Activated T-helper 1 cell treated with Interleukin-2 at 50 U/mL for 16 hours (primary cell): Measurements from ENCODE around the gene TMEM123.
A peak's percentile ranks its signal among the peaks of the same experiment; 100 is the strongest.
"Not testable (repeated sequence)": the region's sequence is repeated elsewhere in the genome, so short reads cannot be mapped to it uniquely, and the experiment has no call there.

ENCODE experiments used
- DNase-seq: peaks from one replicate; pipeline ENCODE4 v3.0.0-alpha.2; 2020; ENCODE audit warnings: low read depth

Gene TMEM123

DNA sequence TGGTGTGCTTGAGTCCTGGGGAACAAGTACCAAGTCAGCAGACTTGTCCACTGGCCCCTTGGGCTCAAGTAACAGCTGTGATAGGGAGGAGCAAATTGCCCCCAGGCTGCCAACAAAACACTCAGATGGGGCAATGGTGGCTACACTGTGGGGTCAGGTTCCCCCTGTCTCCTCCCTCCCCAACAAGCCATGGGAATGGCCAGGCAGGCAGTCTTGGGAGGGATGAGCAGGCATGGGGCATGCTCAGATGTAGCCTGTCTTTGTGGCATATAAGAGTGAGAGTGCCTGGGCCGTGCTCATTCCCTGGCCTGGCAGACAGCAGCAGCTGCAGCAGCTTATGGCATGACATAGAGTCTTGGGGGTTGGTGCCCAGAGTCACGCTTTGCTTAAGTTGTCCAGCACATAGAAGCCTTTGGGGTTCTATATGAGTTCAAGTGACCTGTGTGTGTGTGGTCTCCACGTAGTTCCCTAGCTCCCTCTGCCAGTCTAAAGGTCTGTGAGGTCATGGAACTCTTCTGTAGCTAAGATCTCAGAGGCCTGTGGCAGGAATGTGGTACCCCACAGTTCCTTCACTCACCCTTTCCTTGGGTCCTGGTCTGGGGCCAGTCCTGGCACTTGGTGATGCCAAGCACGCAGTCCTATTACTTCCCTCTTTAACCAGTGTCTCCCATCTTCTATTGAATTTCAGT, 60.9 kb downstream of the TMEM123 start:
- DNase-seq, result no peak

DNA sequence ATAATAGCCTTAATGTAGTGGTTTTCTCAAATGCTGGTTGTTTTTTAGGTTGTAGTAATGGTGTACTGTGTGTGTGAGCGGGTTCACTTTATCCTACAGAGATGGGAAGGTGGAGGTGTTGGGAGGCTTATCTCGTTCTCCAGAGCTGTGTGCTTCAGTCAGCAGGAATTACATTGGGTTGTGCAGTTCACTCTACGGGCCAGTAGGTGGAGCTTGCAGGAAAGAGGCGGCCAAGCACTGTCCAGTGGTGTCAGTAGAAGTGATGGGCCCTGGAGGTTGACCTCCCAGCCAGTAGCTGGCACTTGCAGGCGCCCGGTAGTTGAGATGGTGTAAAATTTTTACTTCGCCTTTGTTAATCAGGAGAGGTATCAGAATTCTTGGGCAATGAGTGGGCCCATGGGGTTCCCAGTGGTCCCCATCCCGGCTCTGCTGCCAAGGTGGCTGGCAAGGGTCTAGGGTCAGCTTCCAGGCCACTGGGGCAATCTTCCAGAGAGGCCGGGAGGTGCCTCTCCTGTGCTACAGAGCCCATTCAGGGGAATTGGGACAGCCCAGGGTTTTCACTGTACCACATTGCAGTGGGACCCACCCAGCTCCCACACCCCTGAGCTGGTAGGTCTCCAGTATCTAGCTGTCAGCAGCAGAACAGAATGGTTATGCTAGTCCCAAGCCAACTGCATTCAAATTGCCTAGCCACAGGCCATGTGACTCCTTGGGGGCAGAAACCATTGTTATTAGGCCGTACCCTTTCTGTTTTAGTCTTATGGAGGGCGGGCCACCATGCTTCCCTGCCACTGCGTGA, 61.7 kb downstream of the TMEM123 start:
- DNase-seq, result no peak

GRCh38 chr11:102389253-102389652, 63.3 kb downstream of the TMEM123 start:
- no peak for DNase-seq

DNA sequence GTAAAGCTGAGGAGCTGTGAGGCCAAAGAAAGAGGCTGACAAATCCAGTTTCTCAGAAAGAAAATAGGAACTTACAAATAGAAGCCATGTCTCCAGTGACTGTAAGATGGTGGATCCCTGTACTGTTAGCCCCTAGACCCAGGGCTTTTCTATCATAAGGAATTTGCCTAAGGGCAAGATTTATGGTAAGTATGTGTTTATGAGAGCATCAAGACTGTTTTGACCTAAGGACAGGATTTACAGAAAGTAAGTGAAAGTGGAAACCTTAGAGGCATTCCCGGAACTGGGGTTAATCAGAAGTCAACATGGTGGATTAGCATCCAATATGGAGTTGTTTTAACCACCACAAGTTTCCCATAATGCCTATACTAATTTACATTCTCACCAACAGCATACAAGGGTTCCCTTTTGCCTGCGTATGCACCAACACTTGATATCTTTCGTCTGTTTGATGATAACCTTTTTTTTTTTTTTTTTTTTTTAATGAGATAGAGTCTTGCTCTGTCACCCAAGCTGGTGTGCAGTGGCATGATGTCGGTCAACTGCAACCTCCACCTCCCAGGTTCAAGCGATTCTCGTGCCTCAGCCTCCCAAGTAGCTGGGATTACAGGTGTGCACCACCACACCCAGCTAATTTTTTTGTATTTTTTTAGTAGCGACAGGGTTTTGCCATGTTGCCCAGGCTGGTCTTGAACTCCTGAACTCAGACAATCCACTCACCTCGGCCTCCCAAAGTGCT, 65.4 kb downstream of the TMEM123 start:
- no peak for DNase-seq

- no peak for DNase-seq
These were observed 66.3 kb downstream of the TMEM123 start for GRCh38 chr11:102386136-102386734.

DNA sequence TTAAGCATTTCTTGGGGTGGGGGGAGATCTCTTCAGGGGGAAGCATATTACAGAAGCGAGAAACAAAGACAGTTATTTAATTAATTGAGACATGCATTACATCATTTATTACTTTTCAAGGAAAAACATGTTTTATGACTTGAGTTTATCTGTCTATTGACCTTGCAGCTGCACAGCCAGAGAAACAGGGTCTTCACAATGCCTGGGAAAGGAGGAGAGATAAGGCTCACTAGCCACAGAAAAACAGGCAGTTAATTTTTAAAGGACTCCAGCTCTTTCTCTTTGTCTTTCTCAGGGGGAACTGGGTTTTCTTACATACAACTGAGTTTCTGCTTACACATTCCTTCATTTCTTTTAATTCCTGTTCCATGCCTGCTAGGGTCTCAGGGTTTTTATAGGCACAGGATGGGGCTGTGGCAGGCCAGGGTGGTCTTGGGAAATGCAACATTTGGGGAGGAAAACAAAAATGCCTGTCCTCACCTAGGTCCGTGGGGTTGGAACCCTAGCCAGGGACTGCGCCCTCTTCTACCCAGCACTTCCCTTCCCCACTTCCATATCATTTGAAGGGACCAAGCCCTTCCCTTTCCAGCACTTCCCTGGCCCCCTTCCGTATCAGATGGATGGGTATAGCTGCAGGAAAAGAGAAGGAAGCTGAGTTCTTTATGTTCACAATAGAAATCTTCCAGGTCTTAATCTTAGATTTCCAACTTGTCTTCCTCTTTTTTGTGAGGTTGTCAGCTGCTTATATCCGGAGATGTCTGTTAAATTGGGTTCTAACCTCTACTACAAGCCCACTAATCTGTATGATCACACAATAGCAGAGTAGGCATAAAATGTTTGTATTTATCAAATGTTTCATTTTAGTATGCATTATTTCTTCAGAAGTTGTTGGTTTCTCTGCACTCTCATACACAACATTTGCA, 67.2 kb downstream of the TMEM123 start:
- DNase-seq, result no peak

GRCh38 chr11:102384419-102385079, 68.0 kb downstream of the TMEM123 start:
- DNase-seq, result no peak

DNA sequence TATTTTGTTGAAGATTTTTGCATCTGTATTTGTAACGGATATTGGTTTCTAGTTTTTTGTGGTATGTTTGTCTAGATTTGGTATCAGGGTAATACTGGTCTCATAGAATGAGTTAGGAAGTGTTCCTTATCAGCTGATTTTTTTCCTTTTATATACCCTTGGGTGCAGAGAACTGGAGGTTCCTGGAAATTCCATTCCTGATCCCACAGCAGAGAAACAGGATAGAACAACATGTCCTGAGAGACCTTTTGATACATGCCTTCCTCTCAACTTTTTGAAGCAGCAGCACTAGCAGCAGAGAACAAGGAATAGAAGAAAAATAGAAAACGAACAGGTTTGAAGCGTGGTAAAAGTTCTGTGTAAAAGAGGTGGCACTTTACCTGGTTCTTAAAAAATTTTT, 68.7 kb downstream of the TMEM123 start:
- no peak for DNase-seq

DNA sequence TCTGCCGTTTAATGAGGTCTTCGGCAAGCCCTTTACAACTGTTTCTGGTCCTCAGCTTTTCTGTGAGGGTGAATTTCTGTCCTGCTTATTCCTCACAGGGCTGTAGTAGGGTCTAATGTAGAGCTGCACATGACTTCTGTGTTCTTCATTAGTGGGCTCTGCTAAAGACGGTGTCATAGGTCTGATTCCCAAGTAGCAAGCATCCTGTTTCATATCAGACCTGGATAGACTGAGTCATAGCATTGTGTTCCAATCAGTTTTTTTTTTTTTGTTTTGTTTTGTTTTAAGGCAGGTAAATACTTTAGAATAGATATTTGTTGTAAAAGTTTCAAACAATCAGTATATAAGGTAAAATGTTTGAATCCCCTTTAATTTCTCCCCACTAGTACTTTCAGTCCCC, 70.2 kb downstream of the TMEM123 start:
- no peak for DNase-seq

- DNase-seq, result no peak
These were observed 73.7 kb downstream of the TMEM123 start for GRCh38 chr11:102378818-102379217.

GRCh38 chr11:102377891-102378290, 74.7 kb downstream of the TMEM123 start:
- DNase-seq, result no peak

DNA sequence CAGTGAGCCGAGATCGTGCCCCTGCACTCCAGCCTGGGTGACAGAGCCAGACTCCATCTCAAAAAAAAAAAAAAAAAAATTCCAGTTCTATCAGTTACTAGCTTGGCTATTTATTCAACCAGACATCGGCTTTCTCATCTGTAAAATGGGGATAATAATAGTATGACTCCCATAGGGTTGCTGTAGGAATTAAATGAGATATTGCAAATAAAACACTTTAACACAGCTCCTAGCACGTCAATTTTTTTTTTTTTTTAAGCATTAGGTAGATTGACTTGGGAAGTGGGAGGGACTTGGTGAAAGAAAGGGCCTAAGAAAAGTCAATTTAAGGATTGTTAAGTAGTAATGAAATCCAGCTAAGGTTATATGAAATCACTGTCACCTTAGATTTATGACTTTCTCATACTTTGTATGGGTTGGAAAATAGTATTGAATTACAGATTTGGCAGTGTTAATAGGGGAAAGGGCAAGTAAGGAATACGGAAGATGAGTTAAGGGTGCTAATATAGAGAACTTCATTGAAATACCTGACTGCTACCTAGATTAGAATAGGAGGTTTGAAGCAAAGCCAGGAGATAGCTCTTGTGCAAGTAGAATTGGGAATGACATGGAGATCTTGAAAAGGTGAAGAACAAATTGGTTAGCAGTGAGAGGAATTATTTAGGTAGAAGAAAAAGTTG, 76.7 kb downstream of the TMEM123 start:
- DNase-seq, result no peak

GRCh38 chr11:102374633-102375424, 77.7 kb downstream of the TMEM123 start:
- not testable (repeated sequence) for DNase-seq

- DNase-seq, result no peak
These were observed 84.1 kb downstream of the TMEM123 start for GRCh38 chr11:102368472-102368871.

- no peak for DNase-seq
These were observed 85.2 kb downstream of the TMEM123 start for GRCh38 chr11:102367364-102367763.

DNA sequence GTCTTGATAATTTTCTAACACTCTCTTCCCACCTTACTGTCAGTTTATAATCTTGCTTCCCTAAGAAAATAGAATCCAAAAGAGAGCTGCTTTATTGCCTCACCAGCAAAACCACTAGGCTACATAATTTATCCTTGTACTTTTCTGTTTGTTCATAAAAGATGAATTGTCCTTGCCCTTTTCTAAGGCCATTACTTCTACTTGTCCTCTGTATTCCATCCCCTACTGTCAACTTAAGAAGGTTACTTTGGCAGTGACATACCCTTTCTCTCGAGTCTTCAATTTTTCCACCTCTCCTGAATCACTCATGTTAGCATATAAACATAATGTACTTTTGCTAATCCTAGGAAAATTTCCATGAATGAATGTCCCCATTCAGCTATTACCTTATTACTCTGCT, 87.6 kb downstream of the TMEM123 start:
- no peak for DNase-seq

- DNase-seq, result peak; percentile 25
These were observed 91.2 kb downstream of the TMEM123 start for GRCh38 chr11:102361086-102362031.

- no peak for DNase-seq
These were observed 91.9 kb downstream of the TMEM123 start for GRCh38 chr11:102360681-102361080.
